Measurements from ENCODE around the gene NAPG. TPM values are rescaled to one million over a fixed set of nuclear protein-coding genes. Genes with fewer than 3 reads are reported as not detected.

Gene NAPG
- total and polyA plus RNA-seq, 7 donors: 15.0 to 43.5 (median 33.7) TPM

- no peak for TF ChIP-seq EP300 (IDR thresholded peaks at IDR 0.05)
- H3K27me3 ChIP-seq: no peaks in the 10 kb centered on the region
- WGBS, 2 donors: 87 to 93% methylated on average over 2 of the region's 2 CpGs
- H3K4me1 ChIP-seq: peaks cover 0 to 53% (median 35%) of the 10 kb centered on the region in 4 donors
- no peak overlapping the region for H3K27ac ChIP-seq
- H3K9me3 ChIP-seq: no peaks in the 10 kb centered on the region
- intact Hi-C loops (cut with DNase I): loop anchor here (5.0 to 10.0 kb wide), 2 partner anchors 815 to 908 kb away; partner anchors contain the start of genes PPP4R1 and RAB31
- no peaks in the 10 kb centered on the region for H3K36me3 ChIP-seq
- H3K4me3 ChIP-seq: no peak overlapping the region
- no peak for DNase-seq
Observed at GRCh38 chr18:10522574-10522973, 3.3 kb upstream of the NAPG start.

DNA sequence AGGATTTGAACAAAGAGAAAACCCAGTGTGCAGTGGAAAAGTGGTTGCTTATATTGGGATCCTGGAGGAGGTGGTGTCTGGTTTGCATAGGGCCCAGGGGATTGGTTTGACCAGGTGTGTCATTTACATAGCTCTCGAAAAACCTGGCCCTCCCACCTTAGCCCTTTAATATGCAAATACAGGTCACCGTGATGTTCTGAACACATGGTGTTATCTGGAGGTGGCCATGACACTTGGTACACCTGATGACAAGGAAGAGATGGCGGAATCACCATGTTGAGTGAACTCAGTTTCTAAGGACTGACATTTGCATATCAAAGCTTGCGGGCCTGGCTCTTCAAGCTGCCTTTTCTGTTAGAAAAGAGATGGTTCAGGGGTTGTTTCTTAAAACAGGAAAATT is 2.3 kb upstream of the NAPG start:
- 86 to 87% methylated on average over 4 of the region's 4 CpGs for WGBS, 2 donors
- intact Hi-C loops (cut with DNase I): loop anchor here (5.0 to 10.0 kb wide), 2 partner anchors 816 to 909 kb away; partner anchors contain the start of genes PPP4R1 and RAB31
- TF ChIP-seq, protein P1, sequence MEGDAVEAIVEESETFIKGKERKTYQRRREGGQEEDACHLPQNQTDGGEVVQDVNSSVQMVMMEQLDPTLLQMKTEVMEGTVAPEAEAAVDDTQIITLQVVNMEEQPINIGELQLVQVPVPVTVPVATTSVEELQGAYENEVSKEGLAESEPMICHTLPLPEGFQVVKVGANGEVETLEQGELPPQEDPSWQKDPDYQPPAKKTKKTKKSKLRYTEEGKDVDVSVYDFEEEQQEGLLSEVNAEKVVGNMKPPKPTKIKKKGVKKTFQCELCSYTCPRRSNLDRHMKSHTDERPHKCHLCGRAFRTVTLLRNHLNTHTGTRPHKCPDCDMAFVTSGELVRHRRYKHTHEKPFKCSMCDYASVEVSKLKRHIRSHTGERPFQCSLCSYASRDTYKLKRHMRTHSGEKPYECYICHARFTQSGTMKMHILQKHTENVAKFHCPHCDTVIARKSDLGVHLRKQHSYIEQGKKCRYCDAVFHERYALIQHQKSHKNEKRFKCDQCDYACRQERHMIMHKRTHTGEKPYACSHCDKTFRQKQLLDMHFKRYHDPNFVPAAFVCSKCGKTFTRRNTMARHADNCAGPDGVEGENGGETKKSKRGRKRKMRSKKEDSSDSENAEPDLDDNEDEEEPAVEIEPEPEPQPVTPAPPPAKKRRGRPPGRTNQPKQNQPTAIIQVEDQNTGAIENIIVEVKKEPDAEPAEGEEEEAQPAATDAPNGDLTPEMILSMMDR (IDR thresholded peaks at IDR 0.05): no peak
- TF ChIP-seq POLR2A (IDR thresholded peaks at IDR 0.05) (no peak), POLR2AphosphoS5 (IDR thresholded peaks at IDR 0.05) (no peak)
- no peak overlapping the region for H3K27ac ChIP-seq
- no peaks in the 10 kb centered on the region for H3K27me3 ChIP-seq
- no peak overlapping the region for H3K4me3 ChIP-seq
- DNase-seq: no peak
- H3K9me3 ChIP-seq: no peaks in the 10 kb centered on the region
- no peaks in the 10 kb centered on the region for H3K36me3 ChIP-seq
- peaks cover 0 to 56% (median 42%) of the 10 kb centered on the region in 4 donors for H3K4me1 ChIP-seq

DNA sequence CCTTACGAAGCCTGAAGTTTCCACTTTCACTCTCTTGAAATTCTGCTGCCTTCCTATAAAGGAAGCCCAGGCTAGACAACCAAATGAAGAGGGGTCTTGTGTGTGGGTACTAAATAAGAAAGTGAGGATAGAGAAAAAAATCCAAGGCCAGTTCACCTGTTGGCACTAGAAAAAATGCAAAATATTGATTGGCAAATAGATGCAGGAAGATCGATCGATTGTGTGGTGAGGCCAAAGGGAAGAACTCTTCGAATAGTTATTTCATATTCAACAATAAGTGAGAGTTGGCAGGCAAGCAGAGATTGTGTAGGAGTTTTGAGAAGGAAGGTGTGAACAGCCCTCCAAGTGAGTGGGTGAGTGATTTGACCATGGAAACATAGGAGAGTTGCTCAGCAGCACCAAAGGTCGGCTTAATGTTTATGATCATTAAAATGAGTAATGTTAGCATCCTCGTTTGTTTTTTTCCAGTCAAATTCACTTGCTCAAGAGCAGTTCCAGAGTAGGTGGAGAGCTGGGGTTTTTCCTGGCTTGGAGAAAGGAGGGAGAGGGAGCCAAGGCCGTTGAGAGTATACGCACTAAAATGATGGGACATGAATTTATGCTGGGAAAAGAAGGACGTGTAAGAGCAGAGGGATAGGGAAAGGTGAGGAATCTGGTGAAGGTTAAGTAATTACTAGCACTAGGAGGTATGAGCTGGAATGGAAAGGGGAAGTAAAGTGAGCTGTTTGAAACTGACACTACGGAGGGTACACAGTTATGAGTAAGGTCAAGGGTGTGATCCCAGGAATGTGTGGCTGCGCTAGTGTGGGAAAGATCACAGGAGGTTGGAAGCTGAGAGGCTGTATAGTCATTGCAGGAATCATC is 1.1 kb upstream of the NAPG start:
- Histone ChIP-seq H3K4me3 (peak overlapping the region in 2 of 4 donors; percentile 82 to 92), H3K9me3 (no peaks in the 10 kb centered on the region), H3K4me1 (peaks cover 0 to 52% (median 32%) of the 10 kb centered on the region in 4 donors), H3K27ac (peak overlapping the region; percentile 91 to 95 (median 92)), H3K27me3 (no peaks in the 10 kb centered on the region), H3K36me3 (no peaks in the 10 kb centered on the region)
- TF ChIP-seq, protein P1 (IDR thresholded peaks at IDR 0.05): no peak
- TF ChIP-seq POLR2AphosphoS5 (IDR thresholded peaks at IDR 0.05): peak in 3 of 4 donors; percentile 23 to 48 (median 35)
- DNase-seq: peak; percentile 80
- intact Hi-C loops (cut with DNase I): loop anchor here (5.0 to 10.0 kb wide), 2 partner anchors 817 to 910 kb away; partner anchors contain the start of genes PPP4R1 and RAB31
- WGBS, 2 donors: 55 to 56% methylated on average over 11 of the region's 11 CpGs

- 45 to 76% methylated on average over 7 of the region's 7 CpGs for WGBS, 2 donors
- intact Hi-C loops (cut with DNase I): loop anchor here (10.0 kb wide), 1 partner anchor 911 kb away; the partner anchor contains the start of gene PPP4R1
- Histone ChIP-seq H3K9me3 (no peaks in the 10 kb centered on the region), H3K36me3 (no peaks in the 10 kb centered on the region), H3K27me3 (no peaks in the 10 kb centered on the region), H3K27ac (peak overlapping the region; percentile 91 to 95 (median 92)), H3K4me1 (peaks cover 0 to 52% (median 30%) of the 10 kb centered on the region in 4 donors), H3K4me3 (peak overlapping the region; percentile 78 to 93 (median 87))
- no peak for DNase-seq
- no peak for TF ChIP-seq EP300 (IDR thresholded peaks at IDR 0.05)
- no peak for TF ChIP-seq POLR2AphosphoS5 (IDR thresholded peaks at IDR 0.05)
- TF ChIP-seq POLR2A (IDR thresholded peaks at IDR 0.05): no peak
- TF ChIP-seq, protein P1 (IDR thresholded peaks at IDR 0.05): no peak
Observed at GRCh38 chr18:10525371-10525691, 496 bp upstream of the NAPG start.

DNA sequence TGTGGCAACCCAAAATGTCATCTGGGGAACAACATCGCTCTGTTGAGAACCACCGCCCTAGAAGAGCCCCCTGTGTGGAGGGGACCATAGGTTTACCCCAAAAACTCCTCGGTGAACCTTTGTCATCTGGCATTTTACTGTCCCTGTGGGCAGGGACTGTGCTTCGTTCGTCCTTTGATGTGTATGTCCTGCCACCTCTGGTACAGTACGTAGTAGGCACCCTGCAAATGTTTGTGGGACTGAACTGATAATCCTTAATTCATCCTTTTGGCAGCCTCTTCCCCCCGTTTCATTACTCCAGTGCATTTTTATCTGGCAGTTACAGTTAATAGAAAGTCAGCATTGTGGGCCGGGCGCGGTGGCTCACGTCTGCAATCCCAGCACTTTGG is 728 bp downstream of the NAPG start:
- Histone ChIP-seq H3K27ac (peak overlapping the region; percentile 91 to 95 (median 92)), H3K4me1 (peaks cover 0 to 50% (median 33%) of the 10 kb centered on the region in 4 donors), H3K4me3 (peak overlapping the region; percentile 78 to 93 (median 87)), H3K9me3 (no peaks in the 10 kb centered on the region), H3K36me3 (peaks cover 0 to 5% (median 0%) of the 10 kb centered on the region in 4 donors), H3K27me3 (no peaks in the 10 kb centered on the region)
- DNase-seq: no peak
- intact Hi-C loops (cut with DNase I): loop anchor here (10.0 kb wide), 1 partner anchor 912 kb away; the partner anchor contains the start of gene PPP4R1
- TF ChIP-seq EP300 (IDR thresholded peaks at IDR 0.05) (no peak), POLR2A (IDR thresholded peaks at IDR 0.05) (no peak), POLR2AphosphoS5 (IDR thresholded peaks at IDR 0.05) (no peak)
- TF ChIP-seq, protein P1 (IDR thresholded peaks at IDR 0.05): no peak
- WGBS, 2 donors: 5 to 6% methylated on average over 11 of the region's 11 CpGs
